ENCODE results near the gene OXGR1. TPM values are rescaled to one million over a fixed set of nuclear protein-coding genes. Genes with fewer than 3 reads are reported as not detected.
"Not testable (repeated sequence)": the region's sequence is repeated elsewhere in the genome, so short reads cannot be mapped to it uniquely, and the experiment has no call there.

The OXGR1 gene
- total and polyA plus RNA-seq, 2 of the 4 experiments (the other 2 are of a cell fraction), result not detected

GRCh38 chr13:96979861-96980260 lies 14.4 kb downstream of the OXGR1 start:
- DNase-seq; H3K9me3 ChIP-seq (ENCODE audit: control insufficient read depth, insufficient read depth, low read length); H3K4ac ChIP-seq (ENCODE audit: low read depth, low read length); in situ Hi-C loops (cut with MboI; ENCODE audit: low sequenced_read_pairs); H3K9ac ChIP-seq (ENCODE audit: low read depth, low read length); POLR2A ChIA-PET (ENCODE audit: unreplicated experiment); H3K14ac ChIP-seq (replicated peaks; ENCODE audit: low read depth, low read length); H3K79me1 ChIP-seq (ENCODE audit: low read depth in 1 of 2, low read length in 2 of 2); H3K9me1 ChIP-seq (ENCODE audit: insufficient read depth, low read length); H3K4me2 ChIP-seq (ENCODE audit: low read depth, low read length); H2BK120ac ChIP-seq (ENCODE audit: low read depth, low read length); H3K56ac ChIP-seq (ENCODE audit: extremely low read depth, insufficient read depth, low read length); H2BK15ac ChIP-seq (ENCODE audit: low read depth, low read length); H2BK5ac ChIP-seq (ENCODE audit: low read depth, low read length, poor library complexity, severe bottlenecking); BruUV-seq (replicated peaks); H4K91ac ChIP-seq (ENCODE audit: insufficient read depth, low read depth, low read length); H4K5ac ChIP-seq (ENCODE audit: low read depth, low read length); H3K36me3 ChIP-seq (ENCODE audit: control insufficient read depth, insufficient read depth, low read length); H3K27ac ChIP-seq (ENCODE audit: insufficient read depth, low read length); H2AFZ ChIP-seq (replicated peaks; ENCODE audit: low read length, poor library complexity); H3K4me1 ChIP-seq (ENCODE audit: control insufficient read depth, insufficient read depth, low read length); H2AK9ac ChIP-seq (replicated peaks; ENCODE audit: low read depth, low read length, poor library complexity); H3K18ac ChIP-seq (ENCODE audit: low read depth, low read length); ATAC-seq (ENCODE audit: low read depth); H3K27me3 ChIP-seq (ENCODE audit: control insufficient read depth, insufficient read depth, low read length); H4K20me1 ChIP-seq (ENCODE audit: insufficient read depth, low read length); dilution Hi-C loops (cut with HindIII; ENCODE audit: low sequenced_read_pairs, unreplicated experiment); H3K23ac ChIP-seq (ENCODE audit: low read depth, low read length); H4K8ac ChIP-seq (ENCODE audit: low read depth in 2 of 2, low read length in 2 of 2); H2AK5ac ChIP-seq (ENCODE audit: low read depth, low read length); H3K4me3 ChIP-seq (ENCODE audit: insufficient read depth, low read depth, low read length); H2BK20ac ChIP-seq (ENCODE audit: low read depth, low read length); intact Hi-C loops (cut with micrococcal nuclease): not testable (repeated sequence)
- CTCF ChIA-PET, result interaction anchor here (1.0 kb wide), 1 partner anchor 22 kb away, joined by 3 read pairs; no protein-coding TSS in a partner anchor
- no CpG with 5 or more reads among the region's 1 CpG for WGBS, 2 experiments (ENCODE audit: extremely low coverage in 2 of 2, insufficient read length in 1 of 2)
